Chondrocyte (in vitro differentiated cells): ENCODE data around the gene PDE9A. TPM values are rescaled to one million over a fixed set of nuclear protein-coding genes. Genes with fewer than 3 reads are reported as not detected.
"Not testable (repeated sequence)": the region's sequence is repeated elsewhere in the genome, so short reads cannot be mapped to it uniquely, and the experiment has no call there.

Source experiments
- DNase-seq: peaks from one replicate; pipeline ENCODE4 v3.0.0; 2021; ENCODE audit warnings: mixed read lengths, low spot score
- H3K27ac Mint-ChIP-seq: one replicate; pipeline ENCODE4 v1.8.0; 2021; ENCODE audit warnings: mild to moderate bottlenecking, moderate library complexity, mixed read lengths; ENCODE audit not compliant: unreplicated experiment
- H3K27me3 Mint-ChIP-seq: 2 replicates; pipeline ENCODE4 v1.8.0; 2021; ENCODE audit warnings: low read depth, mixed read lengths
- H3K36me3 Mint-ChIP-seq: 2 replicates; pipeline ENCODE4 v1.8.0; 2021; ENCODE audit warnings: low read depth, mixed read lengths
- H3K4me1 Mint-ChIP-seq: 2 replicates; pipeline ENCODE4 v1.8.0; 2021; ENCODE audit warnings: low read depth, mild to moderate bottlenecking, mixed read lengths
- H3K4me3 Mint-ChIP-seq: one replicate; pipeline ENCODE4 v1.8.0; 2021; ENCODE audit warnings: mild to moderate bottlenecking, moderate library complexity, mixed read lengths; ENCODE audit not compliant: unreplicated experiment
- H3K9me3 Mint-ChIP-seq: 2 replicates; pipeline ENCODE4 v1.8.0; 2021; ENCODE audit warnings: low read depth, mixed read lengths
- total RNA-seq: library from RNA; stranded (reverse); gene quantifications from 3 replicates; pipeline ENCODE4 v1.2.1, GENCODE V29; 2021
- TF ChIP-seq, protein P1 (sequence below): fragments of 200-600 bp; sonication (generic); IDR thresholded peaks from 2 replicates; pipeline ENCODE4 v1.5.0; 2021; ENCODE audit warnings: antibody characterized with exemption, mild to moderate bottlenecking, moderate library complexity

Gene PDE9A
- total RNA-seq, 1 donor from 2014 or later = 0.60 TPM

DNA sequence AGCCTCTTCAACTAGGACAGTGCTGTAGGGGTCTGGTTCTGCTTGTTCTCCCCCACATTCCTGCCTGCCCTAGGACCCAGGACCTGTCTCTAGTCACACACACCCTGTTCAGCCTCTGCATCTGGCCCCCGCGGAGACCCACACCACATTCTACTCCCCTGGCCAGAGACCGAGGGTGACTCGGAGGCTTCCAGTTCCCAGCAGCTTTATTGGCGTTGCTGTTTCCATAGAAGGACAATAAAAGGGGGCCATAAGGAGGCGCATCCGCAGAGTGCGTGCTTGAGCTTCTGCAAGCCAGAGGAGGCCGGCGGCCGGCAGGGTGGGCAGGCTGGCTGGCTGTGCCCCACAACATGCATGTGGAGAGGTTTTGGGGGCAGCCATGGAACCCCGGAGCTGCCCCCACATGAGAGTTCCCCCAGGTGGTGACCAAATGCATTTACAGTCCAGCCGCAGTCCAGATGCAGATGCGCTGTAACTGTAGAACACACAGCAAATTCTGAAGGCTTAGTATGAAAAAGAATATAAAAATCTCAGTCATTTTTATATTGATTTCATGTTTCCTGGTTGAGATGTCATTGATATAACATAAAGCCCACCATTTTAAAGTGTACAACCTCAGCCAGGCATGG lies 52.4 kb downstream of the PDE9A start:
- DNase-seq = no peak
- Mint-ChIP-seq H3K4me3 (no peak overlapping the region), H3K36me3 (peaks cover 15% of the 10 kb centered on the region), H3K4me1 (no peaks in the 10 kb centered on the region), H3K27ac (no peak overlapping the region), H3K27me3 (peaks cover 56% of the 10 kb centered on the region), H3K9me3 (peaks cover 15% of the 10 kb centered on the region)
- TF ChIP-seq, protein P1, sequence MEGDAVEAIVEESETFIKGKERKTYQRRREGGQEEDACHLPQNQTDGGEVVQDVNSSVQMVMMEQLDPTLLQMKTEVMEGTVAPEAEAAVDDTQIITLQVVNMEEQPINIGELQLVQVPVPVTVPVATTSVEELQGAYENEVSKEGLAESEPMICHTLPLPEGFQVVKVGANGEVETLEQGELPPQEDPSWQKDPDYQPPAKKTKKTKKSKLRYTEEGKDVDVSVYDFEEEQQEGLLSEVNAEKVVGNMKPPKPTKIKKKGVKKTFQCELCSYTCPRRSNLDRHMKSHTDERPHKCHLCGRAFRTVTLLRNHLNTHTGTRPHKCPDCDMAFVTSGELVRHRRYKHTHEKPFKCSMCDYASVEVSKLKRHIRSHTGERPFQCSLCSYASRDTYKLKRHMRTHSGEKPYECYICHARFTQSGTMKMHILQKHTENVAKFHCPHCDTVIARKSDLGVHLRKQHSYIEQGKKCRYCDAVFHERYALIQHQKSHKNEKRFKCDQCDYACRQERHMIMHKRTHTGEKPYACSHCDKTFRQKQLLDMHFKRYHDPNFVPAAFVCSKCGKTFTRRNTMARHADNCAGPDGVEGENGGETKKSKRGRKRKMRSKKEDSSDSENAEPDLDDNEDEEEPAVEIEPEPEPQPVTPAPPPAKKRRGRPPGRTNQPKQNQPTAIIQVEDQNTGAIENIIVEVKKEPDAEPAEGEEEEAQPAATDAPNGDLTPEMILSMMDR = no peak

DNA sequence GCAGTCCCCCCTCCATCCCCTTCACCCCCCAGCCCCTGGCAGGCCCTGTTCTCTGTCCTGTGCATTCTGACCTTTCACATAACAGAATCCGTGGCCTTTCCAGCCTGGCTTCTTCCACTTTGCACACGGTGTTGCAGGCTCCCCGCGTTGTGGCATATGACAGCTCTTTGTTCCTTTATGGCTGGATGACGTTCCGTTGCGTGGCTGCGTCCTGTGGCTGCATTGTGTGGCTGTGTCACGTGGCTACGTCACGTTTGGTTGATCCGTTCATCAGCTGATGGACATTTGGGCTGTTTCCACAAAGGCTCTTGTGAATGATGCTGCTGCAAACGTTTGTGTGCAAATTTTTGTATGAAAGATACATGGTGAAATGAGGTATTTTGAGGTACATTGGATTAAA lies 53.3 kb downstream of the PDE9A start:
- TF ChIP-seq, protein P1 = no peak
- no peak overlapping the region for H3K27ac Mint-ChIP-seq
- H3K9me3 Mint-ChIP-seq = peaks cover 7% of the 10 kb centered on the region
- peaks cover 58% of the 10 kb centered on the region for H3K27me3 Mint-ChIP-seq
- no peaks in the 10 kb centered on the region for H3K4me1 Mint-ChIP-seq
- H3K36me3 Mint-ChIP-seq = peaks cover 10% of the 10 kb centered on the region
- DNase-seq = no peak
- no peak overlapping the region for H3K4me3 Mint-ChIP-seq

DNA sequence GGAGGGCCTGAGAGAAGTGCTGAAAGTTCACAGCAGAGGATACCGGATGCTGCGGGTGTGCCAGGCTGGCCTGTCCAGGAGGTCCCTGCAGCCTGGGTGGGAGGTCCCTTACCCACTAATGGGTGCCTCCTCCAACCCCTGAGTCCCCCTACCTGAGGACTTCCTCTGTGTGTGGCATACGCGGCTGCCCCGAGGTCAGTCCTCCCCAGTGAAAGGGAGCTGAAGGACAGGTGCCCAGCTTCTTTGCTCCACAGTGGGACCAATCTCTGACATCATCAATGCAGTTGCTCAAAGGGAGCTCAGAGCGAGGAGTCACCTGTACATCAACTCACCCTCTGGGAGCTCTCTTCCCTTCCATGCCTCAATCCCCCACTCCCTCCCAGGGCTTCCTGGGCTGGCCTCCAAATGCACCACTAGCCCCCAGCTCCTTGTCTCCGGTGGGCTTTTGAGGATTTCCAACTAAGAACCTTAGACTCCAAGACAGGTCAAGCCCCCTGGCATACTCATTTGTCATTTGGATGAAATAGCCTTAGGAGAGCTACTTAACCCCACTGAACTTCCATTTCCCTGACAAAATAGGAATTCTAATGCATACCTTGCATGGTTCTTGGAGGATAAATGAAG lies 53.9 kb downstream of the PDE9A start:
- H3K27ac Mint-ChIP-seq = no peak overlapping the region
- no peak for DNase-seq
- H3K9me3 Mint-ChIP-seq = peaks cover 1% of the 10 kb centered on the region
- H3K27me3 Mint-ChIP-seq = peaks cover 56% of the 10 kb centered on the region
- TF ChIP-seq, protein P1 = no peak
- no peaks in the 10 kb centered on the region for H3K4me1 Mint-ChIP-seq
- H3K4me3 Mint-ChIP-seq = no peak overlapping the region
- H3K36me3 Mint-ChIP-seq = peaks cover 4% of the 10 kb centered on the region

DNA sequence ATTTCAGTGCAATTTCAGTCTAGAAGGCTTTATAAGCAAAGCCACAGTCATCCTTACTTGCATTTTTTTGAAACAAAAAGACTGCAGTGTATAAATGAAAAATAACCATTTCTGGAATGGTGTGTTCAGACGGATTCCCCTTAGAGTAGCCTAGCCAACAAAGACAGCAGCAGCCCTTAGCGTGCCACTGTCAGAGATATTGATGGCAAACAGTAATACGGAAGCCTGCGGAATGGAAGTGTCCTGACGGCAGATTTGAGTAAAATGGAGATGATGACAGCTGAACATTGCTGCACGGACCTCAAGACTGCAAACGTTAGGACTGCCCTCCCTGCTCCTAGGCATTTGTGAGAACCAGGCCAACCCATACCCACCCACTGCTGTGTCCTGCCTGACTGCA lies 54.7 kb downstream of the PDE9A start:
- no peaks in the 10 kb centered on the region for H3K4me1 Mint-ChIP-seq
- no peak overlapping the region for H3K4me3 Mint-ChIP-seq
- H3K9me3 Mint-ChIP-seq = no peaks in the 10 kb centered on the region
- peaks cover 3% of the 10 kb centered on the region for H3K36me3 Mint-ChIP-seq
- H3K27ac Mint-ChIP-seq = no peak overlapping the region
- TF ChIP-seq, protein P1 = no peak
- DNase-seq = no peak
- H3K27me3 Mint-ChIP-seq = peaks cover 57% of the 10 kb centered on the region

DNA sequence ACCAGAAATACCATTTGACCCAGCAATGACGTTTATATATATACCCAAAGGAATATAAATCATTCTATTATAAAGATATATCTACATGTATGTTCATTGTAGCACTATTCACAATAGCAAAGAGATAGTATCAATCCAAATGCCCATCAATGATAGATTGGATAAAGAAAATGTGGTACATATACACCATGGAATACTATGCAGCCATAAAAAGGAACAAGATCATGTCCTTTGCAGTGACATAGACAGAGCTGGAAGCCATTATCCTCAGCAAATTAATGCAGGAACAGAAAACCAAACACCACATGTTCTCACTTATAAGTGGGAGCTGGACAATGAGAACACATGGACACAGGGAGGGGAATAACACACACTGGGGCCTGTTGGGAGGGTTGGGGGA lies 55.5 kb downstream of the PDE9A start:
- H3K27me3 Mint-ChIP-seq = peaks cover 51% of the 10 kb centered on the region
- H3K27ac Mint-ChIP-seq, H3K4me3 Mint-ChIP-seq, H3K9me3 Mint-ChIP-seq, DNase-seq, H3K4me1 Mint-ChIP-seq, H3K36me3 Mint-ChIP-seq: not testable (repeated sequence)

DNA sequence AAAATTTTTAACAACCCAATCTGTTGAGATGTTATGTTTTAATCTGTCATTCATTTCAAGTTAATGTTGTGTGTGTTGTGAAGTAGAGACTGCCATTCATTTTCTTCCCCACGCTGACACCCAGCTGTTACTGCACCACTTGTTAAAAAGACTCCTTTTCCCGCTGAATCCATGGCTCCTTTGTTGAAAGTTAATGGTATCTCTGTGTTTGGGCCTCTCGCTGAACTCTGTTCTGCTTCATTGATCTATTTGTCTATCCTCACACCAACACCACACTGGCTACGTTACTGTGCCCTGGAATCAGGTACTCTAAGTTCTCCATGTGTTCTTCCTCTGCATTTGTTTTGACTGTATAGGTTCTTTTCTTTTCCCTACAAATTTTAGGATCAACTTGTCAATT lies 58.2 kb downstream of the PDE9A start:
- no peaks in the 10 kb centered on the region for H3K36me3 Mint-ChIP-seq
- H3K27ac Mint-ChIP-seq = no peak overlapping the region
- TF ChIP-seq, protein P1 = no peak
- peaks cover 38% of the 10 kb centered on the region for H3K27me3 Mint-ChIP-seq
- H3K9me3 Mint-ChIP-seq = no peaks in the 10 kb centered on the region
- H3K4me3 Mint-ChIP-seq = no peak overlapping the region
- no peak for DNase-seq
- no peaks in the 10 kb centered on the region for H3K4me1 Mint-ChIP-seq

DNA sequence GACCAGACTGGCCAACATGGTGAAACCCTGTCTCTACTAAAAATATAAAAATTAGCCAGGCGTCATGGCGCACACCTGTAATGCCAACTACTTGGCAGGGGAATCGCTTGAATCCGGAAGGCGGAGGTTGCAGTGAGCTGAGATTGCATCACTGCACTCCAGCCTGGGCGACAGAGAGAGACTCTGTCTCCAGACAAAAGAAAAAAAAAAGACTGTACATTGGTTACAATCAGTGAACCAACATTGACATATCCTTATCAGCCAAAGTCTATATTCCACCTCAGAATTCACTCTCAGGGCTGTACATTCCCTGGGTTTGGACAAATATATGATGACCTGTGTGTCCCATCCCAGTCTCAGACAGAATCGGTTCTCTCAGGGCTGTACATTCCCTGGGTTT lies 62.0 kb downstream of the PDE9A start:
- peaks cover 23% of the 10 kb centered on the region for H3K27me3 Mint-ChIP-seq
- H3K4me1 Mint-ChIP-seq, DNase-seq, H3K36me3 Mint-ChIP-seq, H3K27ac Mint-ChIP-seq, H3K9me3 Mint-ChIP-seq, H3K4me3 Mint-ChIP-seq: not testable (repeated sequence)
